HG03280 (cell line): Measurements from ENCODE around the gene CCR6.

Source experiments
- ATAC-seq: cut with Tn5 transposase; IDR thresholded peaks from one replicate; pipeline ENCODE4 v1.9.1; 2021; ENCODE audit warnings: mild to moderate bottlenecking, moderate library complexity; ENCODE audit not compliant: unreplicated experiment

Gene CCR6

DNA sequence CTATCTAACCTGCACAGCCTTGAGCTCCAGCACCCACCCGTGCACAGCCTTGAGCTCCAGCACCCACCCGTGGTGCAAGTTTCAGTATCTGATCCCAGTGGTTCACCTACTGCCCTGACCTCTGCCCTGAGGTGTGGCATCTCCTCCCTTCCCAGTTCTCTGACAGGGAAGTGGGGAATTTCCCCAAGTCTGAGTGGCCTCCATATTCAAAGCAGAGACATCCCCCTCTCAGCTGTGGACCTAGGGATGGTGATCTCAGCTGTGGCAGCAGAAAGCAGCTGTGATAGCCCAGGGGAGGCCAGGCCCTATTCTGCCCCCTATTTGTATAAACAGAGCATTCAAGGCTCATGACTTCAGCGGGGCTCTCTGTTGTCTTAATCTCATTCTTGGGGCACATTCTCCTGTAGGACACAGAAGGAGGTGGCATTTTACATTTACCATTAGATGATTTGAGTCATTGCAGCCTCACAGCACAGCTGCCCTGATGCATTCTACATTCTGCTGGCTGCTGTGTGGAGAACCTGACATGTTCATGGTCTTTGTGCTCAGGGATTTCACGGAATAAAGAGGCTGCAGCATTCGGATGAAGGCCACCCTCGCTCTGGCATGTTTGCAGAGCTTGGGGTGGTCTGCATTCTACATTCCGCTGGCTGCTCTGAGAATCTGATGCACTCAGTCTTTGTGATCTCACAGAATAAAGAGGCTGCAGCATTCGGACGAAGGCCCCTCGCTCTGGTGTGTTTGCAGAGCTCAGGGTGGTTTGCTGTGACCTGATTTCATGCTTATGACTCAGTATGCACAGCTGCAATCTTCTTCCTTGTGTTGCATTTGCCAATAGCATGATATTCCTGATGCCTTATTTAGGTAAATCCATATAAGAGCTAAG, 17.9 kb downstream of the CCR6 start:
- ATAC-seq = no peak

DNA sequence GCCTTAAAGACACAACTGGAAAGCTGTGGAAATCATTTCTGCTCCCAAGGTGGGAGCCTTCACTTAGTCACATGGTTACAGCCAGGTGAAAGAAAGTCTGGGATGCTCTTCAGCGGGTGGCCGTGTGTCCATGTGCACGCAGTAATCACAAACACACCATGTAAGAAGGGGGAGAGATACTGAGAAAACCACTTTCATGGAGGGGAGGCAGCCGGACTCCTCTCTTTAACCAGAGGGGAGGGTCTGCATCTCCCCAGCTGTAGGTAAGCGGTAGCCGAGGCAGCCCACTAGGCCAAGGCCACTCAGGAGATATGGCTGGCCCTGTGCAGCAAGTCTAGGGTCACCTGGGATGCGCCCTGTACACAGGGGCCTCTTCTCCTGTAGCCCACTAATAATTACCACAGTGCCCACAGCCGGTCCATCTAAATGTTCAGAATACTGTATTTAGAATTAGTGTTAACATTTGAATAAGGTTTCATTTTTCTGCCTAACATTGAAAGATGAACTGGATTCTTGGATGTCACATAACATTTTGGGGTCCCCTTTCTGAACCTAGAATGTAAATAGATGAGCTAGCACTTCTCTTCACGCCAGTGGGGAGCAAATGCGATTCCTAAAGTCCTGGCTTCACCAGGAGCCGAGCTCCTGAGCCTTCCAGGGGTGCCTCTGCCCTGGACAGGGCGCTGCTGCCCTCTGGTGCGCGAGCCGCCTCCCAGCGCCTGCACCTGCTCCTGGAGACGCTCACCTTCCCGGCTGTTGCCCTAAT, 19.0 kb downstream of the CCR6 start:
- no peak for ATAC-seq

- no peak for ATAC-seq
These were observed 19.5 kb downstream of the CCR6 start for GRCh38 chr6:167142433-167142761.

GRCh38 chr6:167143041-167143440, 20.1 kb downstream of the CCR6 start:
- no peak for ATAC-seq

DNA sequence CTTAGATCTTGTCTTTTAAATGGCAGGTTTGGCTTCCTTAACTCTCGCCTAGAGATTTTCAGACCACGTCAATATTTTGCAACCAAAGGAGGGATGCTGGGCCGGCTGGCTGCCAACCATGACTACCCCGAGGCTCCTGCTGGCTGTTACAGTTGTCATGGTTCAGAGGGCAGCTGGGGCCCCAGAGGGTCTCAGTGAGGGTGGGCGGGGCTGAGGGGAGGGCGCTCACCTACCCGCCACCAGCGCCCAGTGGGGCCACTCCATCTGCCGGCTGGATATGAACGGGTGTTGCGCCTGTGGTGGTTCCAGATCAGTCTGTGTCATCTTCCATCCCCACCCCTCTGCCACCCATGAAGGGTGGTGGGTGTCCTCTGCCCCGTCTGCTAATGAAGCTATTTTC, 22.6 kb downstream of the CCR6 start:
- ATAC-seq = no peak

GRCh38 chr6:167146135-167146534, 23.2 kb downstream of the CCR6 start:
- no peak for ATAC-seq

DNA sequence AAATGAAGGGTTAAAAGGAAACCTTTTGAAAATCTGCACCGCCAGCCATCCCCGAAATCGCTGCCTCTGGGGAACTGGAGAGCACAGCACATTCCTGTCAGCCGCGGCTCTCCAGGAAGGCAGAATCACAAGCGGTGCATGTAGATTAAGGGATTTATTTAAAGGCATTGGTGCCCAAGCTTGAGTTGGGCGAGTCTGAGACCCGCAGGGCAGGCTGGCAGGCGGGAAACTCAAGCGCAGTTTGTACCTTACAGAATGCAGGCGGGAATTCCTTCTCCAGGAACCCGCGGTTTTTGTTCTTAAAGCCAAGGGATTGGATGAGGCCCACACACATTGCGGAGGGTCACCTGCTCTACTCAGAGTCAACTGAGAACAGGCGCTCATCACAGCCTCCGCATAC, 24.1 kb downstream of the CCR6 start:
- ATAC-seq = no peak

- ATAC-seq = no peak
These were observed 25.1 kb downstream of the CCR6 start for GRCh38 chr6:167148021-167148420.

GRCh38 chr6:167148997-167149396, 26.1 kb downstream of the CCR6 start:
- ATAC-seq = no peak

DNA sequence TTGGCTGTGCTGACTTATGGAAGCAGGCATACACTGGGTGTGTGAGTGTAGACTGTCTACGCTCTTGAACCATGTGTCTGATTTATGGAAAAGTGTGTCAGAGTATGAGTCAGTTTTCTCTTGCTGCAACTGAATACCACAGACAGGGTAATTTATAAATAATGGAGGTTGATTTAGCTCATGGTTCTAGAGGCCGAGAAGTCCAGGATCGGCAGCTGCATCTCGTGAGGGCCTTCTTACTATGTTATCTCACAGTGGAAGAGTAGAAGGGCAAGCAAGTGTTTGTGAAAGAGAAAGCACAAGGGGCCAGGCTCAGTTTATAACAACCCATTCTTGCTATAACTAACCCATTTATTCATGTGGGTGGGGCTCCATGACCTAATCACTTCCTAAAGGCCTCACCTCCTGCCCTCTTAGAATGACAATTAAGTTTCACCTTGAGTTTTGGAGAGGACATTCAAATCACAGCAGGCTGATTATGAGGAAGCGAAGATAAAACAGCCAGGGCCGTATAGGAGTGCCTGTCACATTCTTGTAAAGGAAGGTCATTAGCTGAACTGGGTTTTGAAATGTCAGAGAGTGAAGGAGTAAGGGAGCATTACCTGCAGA, 28.1 kb downstream of the CCR6 start:
- ATAC-seq = peak; percentile 58

GRCh38 chr6:167151648-167152047, 28.8 kb downstream of the CCR6 start:
- ATAC-seq = no peak

GRCh38 chr6:167152862-167153261, 30.0 kb downstream of the CCR6 start:
- ATAC-seq = peak; percentile 42

DNA sequence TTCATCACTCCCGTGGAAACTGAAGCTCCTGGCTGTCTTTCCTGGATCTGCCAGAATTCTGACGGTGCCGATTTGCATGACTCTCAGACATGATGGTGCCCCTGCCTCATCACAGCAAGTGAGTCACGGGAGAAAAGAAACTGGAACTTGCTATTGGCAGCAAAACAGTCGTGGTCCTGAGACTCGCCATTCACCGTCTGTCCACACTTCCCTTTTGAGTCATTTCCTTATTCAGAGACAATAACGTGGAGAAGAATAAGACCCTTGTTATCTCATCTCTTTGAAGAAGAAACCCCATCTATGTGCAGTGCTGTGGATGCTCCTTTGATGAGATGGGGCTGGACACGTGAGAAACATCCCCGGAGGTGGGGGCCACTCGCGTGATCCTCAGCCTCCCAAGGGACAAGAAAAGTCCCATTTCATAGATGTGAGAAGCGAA, 30.6 kb downstream of the CCR6 start:
- peak; percentile 59 for ATAC-seq

GRCh38 chr6:167154291-167154690, 31.4 kb downstream of the CCR6 start:
- no peak for ATAC-seq

DNA sequence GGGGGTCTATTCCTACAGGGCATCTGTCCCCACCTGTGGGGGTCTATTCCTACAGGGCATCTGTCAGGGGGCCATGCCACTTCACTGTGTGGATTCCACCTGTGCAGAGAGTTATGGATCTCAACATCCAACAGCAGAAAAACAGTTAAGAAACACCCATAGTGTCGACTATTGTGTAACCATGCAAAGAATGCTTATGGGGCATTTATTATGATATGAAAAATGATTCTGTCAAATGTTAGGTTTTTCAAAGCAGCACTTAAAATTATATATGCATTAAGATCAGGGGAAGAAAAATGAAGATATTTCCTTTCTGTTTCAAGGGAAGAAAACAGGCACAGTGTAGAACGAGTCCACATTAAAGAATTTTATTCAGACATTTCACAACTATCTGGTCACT, 32.0 kb downstream of the CCR6 start:
- ATAC-seq = no peak

GRCh38 chr6:167157414-167157813, 34.5 kb downstream of the CCR6 start:
- ATAC-seq = no peak

DNA sequence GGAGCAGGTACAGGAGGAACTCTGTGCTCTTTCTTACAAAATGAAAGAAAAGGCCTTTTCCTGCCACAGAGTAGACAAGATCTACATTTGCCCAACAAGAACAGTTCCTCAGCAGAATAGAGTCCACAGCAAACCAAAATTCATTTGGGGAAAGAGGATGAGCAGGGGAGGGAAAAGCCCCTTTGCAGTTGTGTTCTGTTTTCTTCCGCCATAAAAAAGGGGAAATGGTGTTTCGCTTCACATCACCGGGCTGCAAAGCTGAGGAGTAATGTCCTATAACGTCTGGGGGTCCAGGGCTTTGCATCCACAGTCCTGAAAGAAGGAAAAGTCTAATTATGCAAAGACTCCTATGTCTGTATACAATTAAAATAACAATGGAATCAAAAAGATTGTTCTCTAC, 35.0 kb downstream of the CCR6 start, which contains the start of gene GPR31:
GPR31 (minus strand) TSS at position 118 of the 400 bp plus-strand sequence. CDS start 149 bp downstream, outside the sequence.
- ATAC-seq = no peak

GRCh38 chr6:167161851-167162467, 39.1 kb downstream of the CCR6 start:
- no peak for ATAC-seq

DNA sequence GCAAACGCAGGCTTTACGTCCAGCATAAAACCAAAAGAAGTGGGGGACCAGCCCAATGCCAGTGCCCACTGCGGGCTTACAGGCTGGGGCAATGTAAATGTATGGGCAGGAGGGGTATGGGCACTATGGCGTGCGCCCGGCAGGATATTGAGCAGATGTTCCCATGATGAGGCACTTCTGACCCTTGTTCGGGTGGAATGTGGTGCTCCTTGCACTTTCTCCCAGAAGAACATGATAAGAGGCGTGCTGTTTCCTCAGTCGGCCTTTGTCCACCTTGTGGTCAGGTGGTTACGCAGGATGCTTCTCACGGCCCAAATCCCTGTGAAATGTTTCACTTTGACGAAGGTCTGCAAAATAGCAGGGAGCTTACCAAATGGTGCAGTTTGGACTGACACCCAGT, 39.7 kb downstream of the CCR6 start:
- no peak for ATAC-seq

GRCh38 chr6:167163476-167164011, 40.6 kb downstream of the CCR6 start:
- ATAC-seq = no peak

- ATAC-seq = no peak
These were observed 41.4 kb downstream of the CCR6 start for GRCh38 chr6:167164261-167164660.
